Measurements from ENCODE around the gene ANGPTL2.

The ANGPTL2 gene

GRCh38 chr9:127091526-127091925 lies 30.9 kb downstream of the ANGPTL2 start:
- DNase-seq: no peak

DNA sequence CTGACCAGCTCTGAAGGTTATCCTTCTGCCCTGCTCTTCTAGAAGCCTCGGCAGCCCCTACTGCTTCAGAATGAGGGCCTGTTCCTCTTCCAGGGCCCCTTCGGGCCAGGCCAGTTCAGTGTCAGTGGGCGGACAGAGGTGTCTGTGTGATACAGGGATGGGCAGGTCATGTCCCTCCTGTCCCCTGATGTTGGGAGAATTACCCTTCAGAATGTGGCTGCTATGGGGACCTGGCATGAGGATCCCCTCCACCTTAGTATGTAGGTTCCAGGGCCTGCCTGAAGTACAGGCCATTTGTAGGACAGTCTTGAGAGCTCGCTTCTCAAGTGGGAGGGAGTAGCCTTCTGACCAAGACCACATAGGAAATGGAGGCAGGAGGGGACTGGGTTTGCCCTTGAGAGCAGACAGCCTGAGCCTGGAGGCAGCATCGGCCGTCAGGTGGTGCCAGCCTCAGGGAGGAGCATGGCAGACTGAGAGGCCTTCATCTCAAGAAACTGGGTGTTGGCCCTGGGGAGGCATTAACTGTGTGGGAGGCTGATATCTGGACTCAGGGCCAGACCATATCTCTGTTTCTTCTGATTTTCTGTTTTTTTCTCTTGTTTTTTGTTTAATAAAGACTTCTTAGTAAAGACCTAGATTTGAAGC lies 32.0 kb downstream of the ANGPTL2 start:
- no peak for DNase-seq

DNA sequence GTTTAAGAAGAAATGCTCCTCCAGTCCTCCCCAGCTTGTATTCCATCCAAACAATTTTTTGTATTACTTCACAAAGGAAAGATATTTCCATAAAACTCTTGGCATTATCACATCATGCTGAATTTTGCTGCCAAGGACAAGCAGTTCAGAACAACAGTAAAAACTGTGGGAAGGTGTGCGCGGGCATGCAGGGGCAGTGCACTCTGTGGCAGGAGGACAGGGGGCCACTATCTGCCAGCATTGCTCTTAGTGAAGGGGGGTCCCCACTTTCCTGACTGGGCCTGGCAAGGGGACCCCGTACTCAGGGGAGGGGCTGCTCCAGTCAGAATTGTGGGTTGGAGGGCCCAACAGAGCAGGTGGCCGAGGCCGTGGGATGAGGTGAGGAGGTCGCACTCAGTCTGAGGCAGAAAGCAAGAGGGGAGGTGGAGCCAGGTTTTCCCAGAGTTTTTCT lies 32.8 kb downstream of the ANGPTL2 start:
- DNase-seq: no peak

GRCh38 chr9:127088724-127089615 lies 33.5 kb downstream of the ANGPTL2 start:
- no peak for DNase-seq

GRCh38 chr9:127087836-127088235 lies 34.6 kb downstream of the ANGPTL2 start:
- DNase-seq: no peak

DNA sequence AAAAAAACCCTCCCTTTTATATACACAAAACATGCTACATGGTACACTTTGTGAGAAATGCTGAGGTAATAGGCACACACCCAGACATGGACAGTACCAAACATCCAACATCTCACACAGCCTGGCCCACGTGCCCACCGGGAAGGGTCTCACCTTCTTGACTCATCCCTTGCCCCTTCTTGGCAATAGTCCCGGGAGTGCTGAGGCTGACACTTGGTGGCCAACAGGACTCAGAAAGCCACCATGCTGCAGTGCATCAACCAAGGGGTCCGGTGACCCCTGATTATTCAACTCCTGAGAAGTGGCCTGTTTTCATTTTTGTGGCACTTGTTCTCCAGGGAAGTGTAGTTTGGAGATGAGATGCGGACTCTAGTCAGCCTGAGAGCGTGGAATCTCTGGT lies 35.0 kb downstream of the ANGPTL2 start:
- DNase-seq: no peak

- DNase-seq: no peak
Measured at GRCh38 chr9:127086771-127087170, 35.7 kb downstream of the ANGPTL2 start.

DNA sequence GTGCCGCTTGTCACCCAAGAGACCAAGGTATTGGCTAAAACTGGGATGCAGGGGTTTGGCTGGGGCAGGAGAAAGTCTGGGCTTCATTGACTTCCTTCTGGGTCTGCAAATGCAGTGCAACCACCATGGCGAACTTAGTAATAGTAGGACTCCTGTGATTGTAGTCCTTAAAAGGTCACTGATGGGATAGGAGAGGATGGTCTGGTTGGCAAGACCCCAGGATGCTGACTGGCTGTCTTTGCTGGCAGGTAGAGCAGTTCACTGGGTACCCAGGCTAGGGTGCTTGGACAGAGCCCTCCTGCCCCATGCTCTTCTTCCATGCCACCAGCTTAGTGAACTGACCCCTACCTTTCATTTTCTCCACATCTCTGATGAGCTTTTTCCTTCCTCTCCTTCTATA lies 37.2 kb downstream of the ANGPTL2 start:
- DNase-seq: no peak

DNA sequence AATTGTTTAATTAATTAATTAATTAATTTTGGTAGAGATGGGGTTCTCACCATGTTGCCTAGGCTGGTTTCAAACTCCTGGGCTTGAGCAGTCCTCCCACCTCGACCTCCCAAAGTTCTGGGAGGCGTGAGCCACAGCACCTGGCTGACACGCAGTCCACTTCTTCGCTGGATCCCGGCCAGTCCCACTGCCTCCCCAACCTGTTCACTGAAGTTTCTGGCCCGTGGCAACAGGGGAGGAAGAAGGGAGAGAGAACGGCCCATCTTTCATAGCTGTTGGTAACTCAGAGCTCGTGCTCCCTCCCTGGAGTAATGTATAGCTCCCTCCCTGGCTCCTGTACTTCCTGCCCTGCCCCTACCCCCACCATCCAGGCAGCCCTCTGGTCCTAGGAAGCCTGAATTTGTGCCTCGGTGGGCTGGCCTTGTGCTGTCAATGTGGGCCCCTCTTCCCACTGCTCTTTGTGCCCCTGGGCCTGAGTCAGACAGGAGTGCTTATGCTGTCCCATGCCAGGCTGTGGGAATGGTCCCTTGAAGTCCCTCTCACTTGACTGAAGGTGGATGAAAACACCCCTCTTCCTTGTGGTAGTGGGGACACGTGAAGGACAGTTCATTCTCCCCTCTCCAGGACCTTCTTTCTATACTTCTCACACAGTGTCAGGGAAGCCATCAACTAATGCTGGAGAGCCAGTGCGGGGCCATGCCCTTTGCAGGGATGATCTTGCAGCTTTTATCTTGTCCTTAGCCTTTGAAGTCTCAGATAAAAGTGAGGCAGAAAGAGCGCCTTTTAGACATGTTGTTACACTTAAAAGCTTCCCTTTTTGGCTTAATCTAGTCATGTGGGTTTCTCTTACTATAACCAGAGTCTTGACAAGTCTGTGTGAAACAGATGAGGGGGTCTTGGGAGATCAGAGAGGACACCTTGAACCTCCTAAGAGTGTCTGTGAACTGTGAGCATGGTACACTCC lies 38.1 kb downstream of the ANGPTL2 start:
- DNase-seq: no peak

GRCh38 chr9:127083138-127083980 lies 39.1 kb downstream of the ANGPTL2 start:
- no peak for DNase-seq

DNA sequence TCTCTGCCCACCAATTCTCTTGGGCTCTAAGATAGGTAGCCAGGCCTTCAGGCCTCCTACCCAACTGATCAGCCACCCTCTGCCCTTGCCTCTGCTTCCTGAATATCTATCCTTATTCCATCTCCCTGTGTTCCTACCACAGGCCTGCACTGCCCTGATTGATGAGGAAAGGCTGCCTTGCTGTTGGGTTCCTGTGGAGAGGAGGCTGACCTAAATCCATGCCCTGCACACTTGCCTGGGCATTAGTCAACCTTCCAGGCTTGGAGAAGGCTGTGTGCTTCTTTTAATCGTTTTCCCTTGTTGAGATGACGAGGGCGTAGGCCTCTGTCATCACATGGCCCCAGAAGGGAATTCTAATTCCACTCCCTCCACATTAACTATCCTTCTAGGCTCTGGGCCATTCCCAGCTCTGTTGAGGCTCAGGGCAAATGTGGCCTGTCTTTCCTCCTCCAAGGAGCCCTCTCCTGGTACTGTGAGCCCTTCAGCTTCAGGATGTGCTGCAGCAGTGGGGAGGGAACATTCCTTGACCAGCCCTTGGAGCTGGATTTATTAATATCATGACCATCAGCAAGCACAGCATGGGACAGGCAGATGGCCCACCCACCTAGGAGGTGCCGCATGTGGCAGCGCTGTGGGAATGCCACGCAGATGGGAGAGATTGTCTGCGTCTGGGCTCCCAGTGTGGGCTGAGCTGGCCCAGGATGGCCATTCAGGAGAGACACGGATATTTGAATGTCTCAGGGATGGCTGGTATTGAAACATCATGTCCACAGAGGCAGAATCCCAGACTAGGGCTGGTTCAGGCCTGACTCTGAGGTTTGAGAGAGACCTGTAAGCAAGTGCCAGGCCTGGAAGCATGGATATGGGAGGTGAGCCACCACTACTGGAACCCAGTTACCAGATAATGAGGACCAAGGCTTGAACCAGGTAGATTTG lies 40.9 kb downstream of the ANGPTL2 start:
- DNase-seq: no peak

GRCh38 chr9:127079446-127080140 lies 42.8 kb downstream of the ANGPTL2 start:
- no peak for DNase-seq

- DNase-seq: no peak
Measured at GRCh38 chr9:127078988-127079387, 43.4 kb downstream of the ANGPTL2 start.

GRCh38 chr9:127078336-127078735 lies 44.1 kb downstream of the ANGPTL2 start:
- DNase-seq: no peak

DNA sequence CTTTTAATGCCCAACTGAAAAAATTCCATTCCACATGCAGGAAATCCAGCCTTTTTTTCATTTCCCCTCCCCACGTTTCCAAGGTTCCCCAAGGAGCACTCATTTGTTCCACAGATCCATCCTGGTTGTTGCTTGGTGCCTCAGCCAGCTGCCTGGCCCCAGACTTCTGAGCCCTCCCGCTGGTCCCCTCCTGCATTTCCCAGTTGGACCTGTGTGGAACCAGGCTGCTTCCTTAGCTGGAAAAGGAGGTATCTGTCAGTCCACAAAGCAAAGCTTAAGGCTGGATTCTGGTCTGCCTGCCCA lies 44.8 kb downstream of the ANGPTL2 start:
- DNase-seq: no peak

GRCh38 chr9:127076860-127077643 lies 45.4 kb downstream of the ANGPTL2 start:
- DNase-seq: no peak

DNA sequence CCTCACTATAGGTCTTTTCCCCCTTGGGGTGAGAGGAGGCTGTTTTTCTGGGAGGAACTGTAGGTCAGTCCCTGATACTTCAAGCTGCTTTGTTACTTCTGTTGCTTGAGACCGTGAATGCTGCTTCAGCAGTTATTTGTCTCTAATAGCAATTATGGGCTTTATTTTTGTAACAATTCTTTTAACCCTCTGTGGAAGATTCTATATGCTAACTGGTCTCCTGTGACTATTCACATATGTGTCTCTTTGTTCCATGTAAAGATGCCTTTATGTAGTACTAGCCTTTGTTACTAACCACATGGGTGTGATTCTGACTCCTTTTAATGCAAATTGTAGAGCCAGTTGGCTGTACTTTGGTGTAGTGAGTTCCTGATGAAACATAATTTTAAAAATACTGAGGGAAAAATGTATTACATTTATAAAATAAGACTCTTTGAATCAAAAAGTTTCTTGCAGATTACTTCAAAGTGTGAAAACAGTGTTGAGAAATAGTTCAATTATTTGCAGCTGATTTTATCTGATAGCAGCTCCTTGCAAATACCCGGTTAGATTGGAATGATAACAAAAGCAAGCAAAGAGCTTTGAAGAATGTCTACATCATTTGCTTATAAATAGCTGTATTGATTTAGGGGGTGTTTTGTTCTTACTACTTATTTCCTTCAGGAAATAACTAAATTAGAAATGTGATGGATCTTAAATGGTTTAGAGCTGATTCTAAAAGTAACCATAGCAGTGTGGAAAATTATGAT lies 46.6 kb downstream of the ANGPTL2 start:
- DNase-seq: no peak

GRCh38 chr9:127074561-127075548 lies 47.6 kb downstream of the ANGPTL2 start:
- DNase-seq: no peak

Data from inflammatory macrophage treated with lipopolysaccharide for 1 hour (primary cell).